ENCODE measurements around the gene SLC16A8.
"Not testable (repeated sequence)": the region's sequence is repeated elsewhere in the genome, so short reads cannot be mapped to it uniquely, and the experiment has no call there.

The SLC16A8 gene

GRCh38 chr22:38086001-38086845 is 2.2 kb upstream of the SLC16A8 start:
- no peak for DNase-seq

DNA sequence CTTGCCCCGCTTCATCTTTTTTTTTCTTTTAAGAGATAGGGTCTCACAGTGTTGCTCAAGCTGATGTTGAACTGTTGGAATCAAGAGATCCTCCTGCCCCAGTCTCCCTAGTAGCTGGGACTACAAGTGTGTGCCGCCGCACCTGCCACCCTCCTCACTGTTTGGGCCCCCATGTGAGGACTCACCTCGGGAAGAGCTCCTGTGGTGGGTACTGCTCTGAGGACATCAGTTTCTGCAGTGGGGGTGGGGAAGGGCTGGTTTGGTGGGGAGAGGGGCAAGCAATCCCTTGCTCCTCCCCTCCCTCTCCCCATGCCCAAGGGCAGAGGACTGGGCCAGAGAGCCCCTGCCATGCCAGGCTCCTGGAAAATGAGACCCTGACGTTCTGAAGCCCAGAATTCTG is 1.5 kb upstream of the SLC16A8 start:
- DNase-seq: no peak

DNA sequence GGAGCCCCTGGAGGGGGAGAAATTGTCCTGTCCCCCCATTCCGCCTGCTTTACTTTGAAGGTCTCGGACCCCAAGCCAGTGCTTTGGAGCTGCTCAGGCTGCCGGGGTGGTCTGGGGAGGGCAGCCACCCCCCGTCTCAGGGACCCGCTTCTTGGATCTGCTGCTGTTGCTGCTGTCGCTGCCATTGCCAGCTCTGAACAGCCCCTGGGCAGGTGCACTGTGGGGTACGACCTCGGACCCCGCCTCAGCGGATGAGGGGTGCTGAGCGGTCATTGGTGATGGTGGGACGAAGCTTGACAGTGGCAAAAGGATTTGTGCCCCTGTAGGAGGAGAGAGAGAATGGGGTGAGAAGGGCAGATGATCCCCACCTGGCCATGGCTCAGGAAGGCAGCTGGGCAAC is 1.1 kb upstream of the SLC16A8 start:
- DNase-seq: no peak

- DNase-seq: no peak
Observed at GRCh38 chr22:38082986-38083710, 836 bp downstream of the SLC16A8 start.

DNA sequence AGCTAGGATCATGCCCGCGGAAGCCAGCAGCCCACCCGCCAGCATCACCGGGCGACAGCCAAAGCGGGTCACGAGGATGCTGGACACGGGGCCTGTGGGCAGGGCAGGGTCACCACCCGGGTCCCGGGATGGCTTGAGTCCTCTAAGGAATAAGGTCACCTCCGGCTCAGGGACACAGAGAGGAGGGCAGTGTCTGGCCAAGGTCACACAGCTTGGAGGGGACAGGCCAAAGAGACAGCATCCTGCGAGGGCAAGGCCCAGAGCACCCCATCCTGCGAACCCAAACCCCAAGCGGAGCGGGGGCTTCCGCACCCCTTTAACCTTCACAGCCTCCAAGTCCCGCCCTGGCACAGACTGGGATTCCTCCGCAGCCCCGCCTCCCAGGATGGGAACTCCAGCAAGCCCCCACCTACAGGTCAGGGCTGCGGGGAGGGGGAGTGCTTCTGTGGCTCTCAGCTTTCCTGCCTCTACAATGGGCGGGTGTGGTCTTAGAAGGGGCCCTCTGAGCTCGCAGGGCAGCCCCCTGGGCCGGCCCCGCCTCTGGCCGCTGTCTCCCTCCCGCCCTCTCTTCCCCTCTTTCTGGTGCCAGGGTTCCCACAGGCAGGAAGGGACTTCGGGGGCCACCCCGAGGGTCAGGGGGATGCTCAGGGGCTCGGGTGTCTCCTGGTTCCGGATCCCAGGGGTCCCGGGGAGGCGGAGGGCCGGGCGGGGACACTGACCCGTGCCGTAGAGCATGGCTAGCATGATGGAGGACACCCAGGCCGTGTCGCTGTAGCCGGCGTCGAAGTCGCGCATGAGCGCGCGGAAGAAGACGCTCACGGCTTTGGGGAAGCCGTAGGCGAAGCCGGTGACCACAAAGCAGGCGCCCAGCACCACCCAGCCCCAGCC is 1.8 kb downstream of the SLC16A8 start:
- DNase-seq: no peak

DNA sequence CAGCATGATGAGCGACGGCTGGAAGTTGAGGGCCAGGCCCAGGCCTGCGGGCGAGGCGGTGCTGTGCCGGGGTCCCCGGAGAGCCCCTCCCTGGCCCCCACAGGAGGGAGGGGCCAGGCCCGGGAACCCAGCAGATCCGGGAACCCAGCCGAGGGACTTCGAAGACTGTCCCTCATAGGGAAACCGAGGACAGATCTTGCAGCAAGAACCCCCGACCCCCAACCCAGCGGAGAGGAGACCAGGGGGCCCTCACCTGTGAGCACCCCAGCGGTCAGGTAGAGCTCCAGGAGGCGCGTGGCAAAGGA is 2.4 kb downstream of the SLC16A8 start:
- DNase-seq: no peak

GRCh38 chr22:38080850-38081635 is 2.9 kb downstream of the SLC16A8 start:
- DNase-seq: no peak

- DNase-seq: no peak
Observed at GRCh38 chr22:38080474-38080849, 3.5 kb downstream of the SLC16A8 start.

DNA sequence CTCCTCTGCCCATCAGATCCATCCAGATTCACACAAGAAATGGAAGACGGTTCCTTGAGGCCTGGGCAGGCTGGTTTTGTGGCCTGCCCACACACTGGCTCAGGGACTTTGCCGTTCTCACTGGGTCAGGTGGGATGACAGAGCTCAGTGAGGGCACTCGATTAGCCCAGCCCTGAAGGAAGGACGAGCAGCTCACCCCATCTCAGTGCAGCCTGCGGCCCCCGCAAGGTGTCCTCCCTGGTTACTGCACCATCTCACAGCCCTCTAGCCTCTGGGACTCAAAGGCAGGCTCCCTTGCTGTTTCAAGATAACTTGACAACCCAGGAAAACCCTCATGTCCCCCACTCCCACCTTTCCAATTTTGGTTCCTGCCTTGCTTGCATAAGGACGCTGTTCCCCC is 4.2 kb downstream of the SLC16A8 start:
- DNase-seq: no peak

- not testable (repeated sequence) for DNase-seq
Observed at GRCh38 chr22:38079208-38079607, 4.8 kb downstream of the SLC16A8 start.

- no peak for DNase-seq
Observed at GRCh38 chr22:38078046-38078840, 5.7 kb downstream of the SLC16A8 start.

GRCh38 chr22:38077595-38077994 is 6.4 kb downstream of the SLC16A8 start:
- no peak for DNase-seq

DNA sequence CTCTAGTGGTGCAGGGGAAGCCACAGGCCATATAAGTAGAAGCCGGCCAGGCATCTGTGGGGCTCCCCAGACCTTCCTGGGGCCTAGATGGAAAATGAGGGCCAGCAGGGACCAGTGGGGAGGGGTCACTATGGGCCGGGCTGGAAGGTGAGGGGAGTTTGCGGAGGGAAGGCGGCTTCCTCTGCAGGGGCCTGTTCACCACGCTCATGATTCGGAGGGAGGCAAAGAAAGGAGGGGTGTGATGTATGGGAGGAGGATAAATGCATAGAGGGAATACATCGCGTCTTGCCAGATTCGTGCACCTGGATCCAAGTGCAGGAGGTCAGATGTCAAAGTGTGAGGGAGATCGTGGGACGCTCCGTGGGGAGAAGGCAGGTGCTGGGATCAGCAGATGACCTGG is 6.9 kb downstream of the SLC16A8 start:
- DNase-seq: no peak

- no peak for DNase-seq
Observed at GRCh38 chr22:38075961-38076360, 8.0 kb downstream of the SLC16A8 start.

- DNase-seq: no peak
Observed at GRCh38 chr22:38075105-38075825, 8.7 kb downstream of the SLC16A8 start.

DNA sequence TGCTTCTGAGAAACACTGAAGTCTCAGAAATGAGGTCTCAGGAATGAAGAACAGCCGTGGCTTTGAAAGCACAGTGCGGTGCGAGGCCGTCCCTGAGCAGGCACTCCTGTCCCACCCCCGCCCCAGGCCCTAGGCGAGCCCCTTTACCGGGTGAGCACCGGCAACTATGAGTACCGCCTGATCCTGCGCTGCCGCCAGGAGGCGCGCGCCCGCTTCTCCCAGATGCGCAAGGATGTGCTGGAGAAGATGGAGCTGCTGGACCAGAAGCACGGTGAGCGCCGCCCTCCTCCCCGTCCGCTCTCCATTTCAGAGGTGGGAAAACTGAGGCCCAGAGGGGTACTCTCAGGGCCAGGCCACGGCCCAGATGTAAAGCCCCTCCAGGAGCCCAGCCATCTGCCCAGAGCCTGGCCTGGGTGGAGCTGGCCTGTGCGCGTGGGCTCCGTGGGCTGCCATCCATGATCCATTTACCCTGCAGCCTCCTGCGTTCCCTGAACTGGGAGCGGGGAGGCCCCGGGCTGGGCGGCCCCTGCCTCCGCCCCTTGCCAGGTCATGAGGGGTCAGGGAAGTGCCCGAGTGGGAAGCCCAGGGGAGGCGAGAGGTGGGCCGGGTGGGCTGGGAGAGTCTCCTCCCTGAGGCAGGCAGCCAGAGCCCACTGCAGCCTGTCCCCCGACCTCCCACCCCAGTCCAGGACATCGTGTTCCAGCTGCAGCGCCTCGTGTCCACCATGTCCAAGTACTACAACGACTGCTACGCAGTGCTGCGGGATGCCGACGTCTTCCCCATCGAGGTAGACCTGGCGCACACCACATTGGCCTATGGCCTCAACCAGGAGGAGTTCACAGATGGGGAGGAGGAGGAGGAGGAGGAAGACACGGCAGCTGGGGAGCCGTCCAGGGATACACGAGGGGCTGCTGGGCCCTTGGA is 9.5 kb downstream of the SLC16A8 start:
- no peak for DNase-seq

GRCh38 chr22:38073150-38074130 is 10.5 kb downstream of the SLC16A8 start:
- DNase-seq: no peak

DNA sequence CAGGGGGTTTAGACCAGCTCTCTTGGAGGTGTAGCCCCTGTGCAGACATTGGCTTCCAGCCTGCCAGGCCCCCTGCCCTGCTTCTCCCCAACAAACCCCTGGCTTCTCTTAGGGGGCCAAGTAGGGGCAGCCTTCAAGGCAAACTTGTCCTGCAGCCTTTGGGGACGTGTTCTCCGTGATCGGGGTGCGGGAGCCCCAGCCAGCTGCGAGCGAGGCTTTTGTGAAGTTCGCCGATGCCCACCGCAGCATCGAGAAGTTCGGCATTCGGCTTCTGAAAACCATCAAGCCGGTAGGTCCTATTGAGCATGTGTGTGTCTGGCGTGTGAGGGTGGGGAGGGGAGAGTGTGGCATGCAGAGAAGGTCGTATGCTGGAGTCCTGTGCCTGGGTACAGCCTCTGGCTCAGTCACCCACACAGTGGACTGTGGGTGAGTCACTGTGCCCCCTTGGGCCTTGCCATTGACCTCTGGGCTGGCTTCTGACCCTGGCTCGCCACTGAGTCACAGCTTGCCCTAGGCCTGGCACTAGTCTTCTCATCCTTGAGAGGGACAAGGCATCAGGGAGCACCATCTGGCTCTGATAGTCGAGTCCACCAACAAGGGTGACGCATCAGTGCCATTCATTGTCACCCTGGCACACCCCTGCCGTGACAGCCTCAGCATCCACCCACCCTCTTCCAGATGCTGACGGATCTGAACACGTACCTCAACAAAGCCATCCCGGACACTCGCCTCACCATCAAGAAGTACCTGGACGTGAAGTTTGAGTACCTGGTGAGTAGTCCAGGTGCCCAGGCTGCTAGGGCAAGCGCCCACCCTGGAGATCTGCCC is 11.4 kb downstream of the SLC16A8 start:
- no peak for DNase-seq

Data from T-helper 9 cell (primary cell).